HCT116 (cell line): ENCODE measurements around the gene ACRV1. TPM values are rescaled to one million over a fixed set of nuclear protein-coding genes. Genes with fewer than 3 reads are reported as not detected.

ENCODE experiments used
- ATAC-seq: fragments of 200-7000 bp; cut with Tn5 transposase; 2 replicates; pipeline ENCODE4 v1.9.1; 2020; ENCODE audit warnings: mild to moderate bottlenecking, moderate library complexity
- BruUV-seq: library from RNA; stranded (reverse); fragments of 400-500 nt; replicated peaks from 2 replicates; lab custom pipeline; 2021; lab: Mats Ljungman, UMichigan
- CTCF ChIA-PET: fragments of 300-600 bp; sonication (Branson Sonifier 250); formaldehyde crosslinking; loops from one replicate; lab custom pipeline; 2021; ENCODE audit warnings: antibody characterized with exemption; lab: Charles Lee
- POLR2A ChIA-PET: fragments of 300-600, 350-600 bp; sonication (Branson Sonifier 250); formaldehyde crosslinking; loops from one replicate; lab custom pipeline; 2021; ENCODE audit warnings: antibody characterized with exemption; lab: Charles Lee
- RAD21 ChIA-PET, 2 experiments: fragments of 300-600 bp; sonication (Branson Sonifier 250); formaldehyde crosslinking; loops; one replicate each; lab custom pipeline; 2023; ENCODE audit warnings: low total read pairs in 2 of 2; ENCODE audit not compliant: uncharacterized antibody in 2 of 2, unreplicated experiment in 2 of 2, low non-redundant PET in 1 of 2; lab: Charles Lee
- DNase-seq: peaks from one replicate; pipeline ENCODE4 v3.0.0-alpha.2; 2010; ENCODE audit warnings: low read depth, low spot score
- H2AFZ ChIP-seq: fragments of 200-600 bp; shearing (Covaris generic), sonication (generic); 2 replicates; pipeline ENCODE4 v1.6.1; 2017; ENCODE audit warnings: low read depth, mixed run types, mixed read lengths, antibody characterized with exemption, low read length; ENCODE audit not compliant: poor library complexity, severe bottlenecking
- H3K27ac ChIP-seq: 2 replicates; pipeline ENCODE4 v1.5.1; 2012; ENCODE audit warnings: low read depth, low read length
- H3K27me3 ChIP-seq: fragments of 200-600 bp; sonication (generic); 2 replicates; pipeline ENCODE4 v1.6.1; 2016; ENCODE audit warnings: mixed run types, low read length, mixed read lengths; ENCODE audit not compliant: insufficient read depth
- H3K36me3 ChIP-seq, 2 experiments: fragments of 200-500 bp in 1 of 2; fragments of 200-600 bp in 1 of 2; sonication (Bioruptor generic) in 1 of 2; sonication (generic) in 1 of 2; 2 replicates each; pipeline versions ENCODE4 v1.5.1 to v1.6.1; 2014 to 2016; ENCODE audit warnings: low read length in 2 of 2, inconsistent platforms in 1 of 2, mixed read lengths in 1 of 2, mixed run types in 1 of 2; ENCODE audit not compliant: insufficient read depth in 2 of 2, control insufficient read depth in 1 of 2
- H3K4me1 ChIP-seq, 2 experiments: fragments of 200-600 bp in 1 of 2; sonication (generic) in 1 of 2; 2 replicates each; pipeline versions ENCODE4 v1.5.1 to v1.6.1; 2012 to 2017; ENCODE audit warnings: low read length in 2 of 2, inconsistent platforms in 1 of 2, mild to moderate bottlenecking in 1 of 2, mixed read lengths in 1 of 2, mixed run types in 1 of 2, moderate library complexity in 1 of 2; ENCODE audit not compliant: insufficient read depth in 2 of 2, control insufficient read depth in 1 of 2
- H3K4me2 ChIP-seq: fragments of 200-600 bp; sonication (generic); 2 replicates; pipeline ENCODE4 v1.6.1; 2017; ENCODE audit warnings: mixed run types, low read length, mixed read lengths
- H3K4me3 ChIP-seq, 2 experiments: fragments of 200-600 bp in 1 of 2; sonication (generic) in 1 of 2; replicated peaks in 1 of 2; 2 replicates each; pipeline ENCODE4 v1.5.1; 2011 to 2016; ENCODE audit warnings: low read length in 2 of 2, control low read depth in 1 of 2, low read depth in 1 of 2, mild to moderate bottlenecking in 1 of 2, mixed read lengths in 1 of 2, mixed run types in 1 of 2
- H3K79me2 ChIP-seq: fragments of 200-600 bp; sonication (generic); 2 replicates; pipeline ENCODE4 v1.6.1; 2017; ENCODE audit warnings: mild to moderate bottlenecking, mixed run types, low read length, moderate library complexity, mixed read lengths; ENCODE audit not compliant: insufficient read depth
- H3K9ac ChIP-seq: fragments of 200-600 bp; sonication (generic); 2 replicates; pipeline ENCODE4 v1.6.1; 2016; ENCODE audit warnings: low read length, mixed read lengths
- H3K9me2 ChIP-seq: fragments of 200-600 bp; sonication (generic), shearing (Covaris generic); 2 replicates; pipeline ENCODE4 v1.6.1; 2017; ENCODE audit warnings: mixed run types, mild to moderate bottlenecking, moderate library complexity; ENCODE audit not compliant: insufficient read depth
- H3K9me3 ChIP-seq, 2 experiments: fragments of 200-500 bp in 1 of 2; fragments of 200-600 bp in 1 of 2; sonication (Bioruptor generic) in 1 of 2; sonication (generic) in 1 of 2; 2 replicates each; pipeline ENCODE4 v1.6.1; 2014 to 2017; ENCODE audit warnings: low read length in 2 of 2, mixed read lengths in 2 of 2, inconsistent platforms in 1 of 2, low read depth in 1 of 2, mild to moderate bottlenecking in 1 of 2, mixed run types in 1 of 2, moderate library complexity in 1 of 2; ENCODE audit not compliant: control insufficient read depth in 1 of 2, insufficient read depth in 1 of 2
- H4K20me1 ChIP-seq: fragments of 200-600 bp; sonication (generic), shearing (Covaris generic); 2 replicates; pipeline ENCODE4 v1.6.1; 2017; ENCODE audit warnings: mixed run types, mild to moderate bottlenecking, moderate library complexity; ENCODE audit not compliant: insufficient read depth
- CBX3 ChIP-seq: IDR thresholded peaks from 2 replicates; pipeline ENCODE4 v1.6.1; 2012; ENCODE audit warnings: low read depth
- CTCF ChIP-seq, 3 experiments: fragments of 200-600 bp in 1 of 3; sonication (generic) in 1 of 3; IDR thresholded peaks in 2 of 3; conservative IDR thresholded peaks in 1 of 3; 2 replicates each; pipeline ENCODE4 v1.5.1; 2012 to 2017; ENCODE audit warnings: low read depth in 2 of 3, low read length in 2 of 3, antibody characterized with exemption in 1 of 3, borderline replicate concordance in 1 of 3, control low read depth in 1 of 3, mild to moderate bottlenecking in 1 of 3, mixed read lengths in 1 of 3, mixed run types in 1 of 3, moderate library complexity in 1 of 3; ENCODE audit not compliant: insufficient read depth in 1 of 3
- EGR1 ChIP-seq: IDR thresholded peaks from 2 replicates; pipeline ENCODE4 v1.6.1; 2012; ENCODE audit warnings: low read depth
- EZH2 ChIP-seq: fragments of 200-600 bp; sonication (generic); IDR thresholded peaks from 2 replicates; pipeline ENCODE4 v1.6.1; 2017; ENCODE audit warnings: antibody characterized with exemption, mixed run types
- EZH2phosphoT487 ChIP-seq: fragments of 200-600 bp; IDR thresholded peaks from 2 replicates; pipeline ENCODE4 v1.6.1; 2018; ENCODE audit warnings: antibody characterized with exemption, borderline replicate concordance
- FOSL1 ChIP-seq: IDR thresholded peaks from 2 replicates; pipeline ENCODE4 v1.6.1; 2012; ENCODE audit warnings: low read depth
- JUND ChIP-seq: IDR thresholded peaks from 2 replicates; pipeline ENCODE4 v1.6.1; 2012
- POLR2A ChIP-seq: IDR thresholded peaks from 2 replicates; pipeline ENCODE4 v1.7.0; 2011; ENCODE audit warnings: borderline replicate concordance; ENCODE audit not compliant: insufficient read depth, insufficient read length; ENCODE audit errors: extremely low read depth
- POLR2AphosphoS5 ChIP-seq: IDR thresholded peaks from 2 replicates; pipeline ENCODE4 v1.6.1; 2011; ENCODE audit warnings: mild to moderate bottlenecking, low read depth, low read length, moderate library complexity
- SIN3A ChIP-seq: IDR thresholded peaks from 2 replicates; pipeline ENCODE4 v1.6.1; 2012; ENCODE audit warnings: low read depth
- SP1 ChIP-seq: IDR thresholded peaks from 2 replicates; pipeline ENCODE4 v1.6.1; 2012; ENCODE audit warnings: low read depth
- SRF ChIP-seq: IDR thresholded peaks from 2 replicates; pipeline ENCODE4 v1.6.1; 2012; ENCODE audit warnings: low read depth
- TCF7L2 ChIP-seq: IDR thresholded peaks from 2 replicates; pipeline ENCODE4 v1.7.0; 2011; ENCODE audit warnings: borderline replicate concordance, inconsistent platforms; ENCODE audit not compliant: insufficient read depth, insufficient read length; ENCODE audit errors: extremely low read depth
- YY1 ChIP-seq: IDR thresholded peaks from 2 replicates; pipeline ENCODE4 v1.6.1; 2011; ENCODE audit warnings: low read length, low read depth, moderate library complexity, mild to moderate bottlenecking; ENCODE audit not compliant: insufficient replicate concordance; ENCODE audit errors: extremely low read depth
- ZNF274 ChIP-seq: fragments of 200-500 bp; sonication (Bioruptor generic); IDR thresholded peaks from 2 replicates; pipeline ENCODE4 v1.6.1; 2014; ENCODE audit warnings: mild to moderate bottlenecking, low read depth, low read length, inconsistent platforms
- intact Hi-C: fragments of 100-400 bp; cut with micrococcal nuclease; formaldehyde crosslinking; loops from 2 replicates; pipeline ENCODE4 v1.10.0; 2022
- total RNA-seq: library from RNA; stranded (reverse); gene quantifications from one replicate; pipeline ENCODE4 v1.2.1, GENCODE V29; 2021; ENCODE audit not compliant: unreplicated experiment
- TF ChIP-seq, protein P1 (sequence below): IDR thresholded peaks from 2 replicates; pipeline ENCODE4 v1.6.1; 2012; ENCODE audit warnings: low read depth
- TF ChIP-seq, protein P2 (sequence below): IDR thresholded peaks from 2 replicates; pipeline ENCODE4 v1.6.1; 2012
- TF ChIP-seq, protein P3 (sequence below): IDR thresholded peaks from 2 replicates; pipeline ENCODE4 v1.6.1; 2011; ENCODE audit warnings: mild to moderate bottlenecking, low read length, moderate library complexity; ENCODE audit not compliant: insufficient replicate concordance; ENCODE audit errors: extremely low read depth

ACRV1 gene
- total RNA-seq, 1 experiment from 2014 or later: not detected

- H3K79me2 ChIP-seq: peaks cover 29% of the 10 kb centered on the region
- RAD21 ChIA-PET: no interaction called here
- H3K27me3 ChIP-seq: no peaks in the 10 kb centered on the region
- TF ChIP-seq SRF (no peak), JUND (no peak), EGR1 (no peak), EZH2phosphoT487 (no peak), POLR2A (no peak), CBX3 (no peak), SP1 (no peak), POLR2AphosphoS5 (no peak), FOSL1 (no peak), YY1 (no peak), EZH2 (no peak), ZNF274 (no peak), TCF7L2 (no peak), SIN3A (no peak), CTCF (IDR thresholded peaks at IDR 0.05 in 2 of 3, conservative IDR thresholded peaks at IDR 0.05 in 1 of 3; ENCODE audit: borderline replicate concordance in 1 of 3, insufficient read depth in 1 of 3, low read depth in 2 of 3, low read length in 2 of 3) (no peak)
- TF ChIP-seq, protein P1, sequence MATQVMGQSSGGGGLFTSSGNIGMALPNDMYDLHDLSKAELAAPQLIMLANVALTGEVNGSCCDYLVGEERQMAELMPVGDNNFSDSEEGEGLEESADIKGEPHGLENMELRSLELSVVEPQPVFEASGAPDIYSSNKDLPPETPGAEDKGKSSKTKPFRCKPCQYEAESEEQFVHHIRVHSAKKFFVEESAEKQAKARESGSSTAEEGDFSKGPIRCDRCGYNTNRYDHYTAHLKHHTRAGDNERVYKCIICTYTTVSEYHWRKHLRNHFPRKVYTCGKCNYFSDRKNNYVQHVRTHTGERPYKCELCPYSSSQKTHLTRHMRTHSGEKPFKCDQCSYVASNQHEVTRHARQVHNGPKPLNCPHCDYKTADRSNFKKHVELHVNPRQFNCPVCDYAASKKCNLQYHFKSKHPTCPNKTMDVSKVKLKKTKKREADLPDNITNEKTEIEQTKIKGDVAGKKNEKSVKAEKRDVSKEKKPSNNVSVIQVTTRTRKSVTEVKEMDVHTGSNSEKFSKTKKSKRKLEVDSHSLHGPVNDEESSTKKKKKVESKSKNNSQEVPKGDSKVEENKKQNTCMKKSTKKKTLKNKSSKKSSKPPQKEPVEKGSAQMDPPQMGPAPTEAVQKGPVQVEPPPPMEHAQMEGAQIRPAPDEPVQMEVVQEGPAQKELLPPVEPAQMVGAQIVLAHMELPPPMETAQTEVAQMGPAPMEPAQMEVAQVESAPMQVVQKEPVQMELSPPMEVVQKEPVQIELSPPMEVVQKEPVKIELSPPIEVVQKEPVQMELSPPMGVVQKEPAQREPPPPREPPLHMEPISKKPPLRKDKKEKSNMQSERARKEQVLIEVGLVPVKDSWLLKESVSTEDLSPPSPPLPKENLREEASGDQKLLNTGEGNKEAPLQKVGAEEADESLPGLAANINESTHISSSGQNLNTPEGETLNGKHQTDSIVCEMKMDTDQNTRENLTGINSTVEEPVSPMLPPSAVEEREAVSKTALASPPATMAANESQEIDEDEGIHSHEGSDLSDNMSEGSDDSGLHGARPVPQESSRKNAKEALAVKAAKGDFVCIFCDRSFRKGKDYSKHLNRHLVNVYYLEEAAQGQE: no peak
- TF ChIP-seq, protein P2, sequence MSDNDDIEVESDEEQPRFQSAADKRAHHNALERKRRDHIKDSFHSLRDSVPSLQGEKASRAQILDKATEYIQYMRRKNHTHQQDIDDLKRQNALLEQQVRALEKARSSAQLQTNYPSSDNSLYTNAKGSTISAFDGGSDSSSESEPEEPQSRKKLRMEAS: no peak
- TF ChIP-seq, protein P3, sequence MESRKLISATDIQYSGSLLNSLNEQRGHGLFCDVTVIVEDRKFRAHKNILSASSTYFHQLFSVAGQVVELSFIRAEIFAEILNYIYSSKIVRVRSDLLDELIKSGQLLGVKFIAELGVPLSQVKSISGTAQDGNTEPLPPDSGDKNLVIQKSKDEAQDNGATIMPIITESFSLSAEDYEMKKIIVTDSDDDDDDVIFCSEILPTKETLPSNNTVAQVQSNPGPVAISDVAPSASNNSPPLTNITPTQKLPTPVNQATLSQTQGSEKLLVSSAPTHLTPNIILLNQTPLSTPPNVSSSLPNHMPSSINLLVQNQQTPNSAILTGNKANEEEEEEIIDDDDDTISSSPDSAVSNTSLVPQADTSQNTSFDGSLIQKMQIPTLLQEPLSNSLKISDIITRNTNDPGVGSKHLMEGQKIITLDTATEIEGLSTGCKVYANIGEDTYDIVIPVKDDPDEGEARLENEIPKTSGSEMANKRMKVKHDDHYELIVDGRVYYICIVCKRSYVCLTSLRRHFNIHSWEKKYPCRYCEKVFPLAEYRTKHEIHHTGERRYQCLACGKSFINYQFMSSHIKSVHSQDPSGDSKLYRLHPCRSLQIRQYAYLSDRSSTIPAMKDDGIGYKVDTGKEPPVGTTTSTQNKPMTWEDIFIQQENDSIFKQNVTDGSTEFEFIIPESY: no peak
- TF ChIP-seq, all 23 proteins: peak for 0
- Histone ChIP-seq H3K9me2 (no peaks in the 10 kb centered on the region), H3K27ac (peak within 1 kb of the TSS; percentile 85), H4K20me1 (no peaks in the 10 kb centered on the region), H3K36me3 (peaks cover 10 to 16% of the 10 kb centered on the region in 2 experiments), H3K4me1 (peaks cover 4 to 17% of the 10 kb centered on the region in 2 experiments; a peak in 3 of 4 replicates), H3K9ac (peak within 1 kb of the TSS; percentile 85), H3K9me3 (no peaks in the 10 kb centered on the region), H3K4me3 (peak within 1 kb of the TSS; percentile 56 to 75), H2AFZ (peak within 1 kb of the TSS; percentile 23), H3K4me2 (peak within 1 kb of the TSS; percentile 86)
- POLR2A ChIA-PET: interaction anchor here (1.1 to 1.8 kb wide), 3 partner anchors 31 to 55 kb away, joined by 3 to 6 read pairs (median 5); no protein-coding TSS in a partner anchor
- CTCF ChIA-PET: no interaction called here
- no TSS peak for BruUV-seq
- intact Hi-C loops: loop anchor here (2.0 kb wide), 1 partner anchor 32 kb away; the partner anchor contains the start of gene STT3A
- ATAC-seq (no peak), DNase-seq (no peak)
These were observed 55.9 kb downstream of the ACRV1 start, which contains the start of gene CHEK1 for GRCh38 chr11:125624756-125625213. Gene CHEK1, plus strand, starts transcription at chr11:125625163. Its CDS starts 1,606 bp downstream, at chr11:125626769.
